Suprapubic skin (tissue), 3 donors: Measurements from ENCODE around the gene ZNF561.

Experiments
- POLR2AphosphoS5 ChIP-seq, 3 donors: sonication (generic); formaldehyde crosslinking; IDR thresholded peaks; one replicate each; pipeline ENCODE4 v1.6.1; 2017; ENCODE audit warnings: antibody characterized with exemption in 3 of 3
- TF ChIP-seq, protein P1 (sequence below), 2 donors: fragments of 200-600 bp in 1 of 2; fragments of 450-650 bp in 1 of 2; sonication (generic) in 1 of 2; IDR thresholded peaks; one replicate each; pipeline ENCODE4 v1.5.1; 2016 to 2019; ENCODE audit warnings: antibody characterized with exemption in 2 of 2, mild to moderate bottlenecking in 1 of 2, moderate library complexity in 1 of 2

DNA sequence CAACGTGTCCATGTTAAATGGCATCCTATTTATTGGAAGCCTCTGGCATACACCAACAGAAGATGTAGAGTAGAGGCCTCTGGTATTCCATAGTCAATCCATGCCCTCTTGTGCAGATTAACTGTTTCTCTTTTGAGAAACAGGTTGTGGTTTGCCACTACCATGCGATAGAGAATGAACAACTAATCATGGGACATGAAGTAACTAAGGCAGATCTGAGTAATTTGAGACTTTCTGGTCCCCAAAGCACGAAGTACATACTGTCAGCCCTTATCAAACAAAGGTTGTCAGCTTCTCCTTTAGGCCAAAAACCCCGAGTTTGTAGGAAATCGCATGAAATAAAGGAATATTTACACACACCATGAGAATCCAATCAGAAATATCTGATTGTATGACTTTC is 40.3 kb downstream of the ZNF561 start:
- TF ChIP-seq, protein P1, sequence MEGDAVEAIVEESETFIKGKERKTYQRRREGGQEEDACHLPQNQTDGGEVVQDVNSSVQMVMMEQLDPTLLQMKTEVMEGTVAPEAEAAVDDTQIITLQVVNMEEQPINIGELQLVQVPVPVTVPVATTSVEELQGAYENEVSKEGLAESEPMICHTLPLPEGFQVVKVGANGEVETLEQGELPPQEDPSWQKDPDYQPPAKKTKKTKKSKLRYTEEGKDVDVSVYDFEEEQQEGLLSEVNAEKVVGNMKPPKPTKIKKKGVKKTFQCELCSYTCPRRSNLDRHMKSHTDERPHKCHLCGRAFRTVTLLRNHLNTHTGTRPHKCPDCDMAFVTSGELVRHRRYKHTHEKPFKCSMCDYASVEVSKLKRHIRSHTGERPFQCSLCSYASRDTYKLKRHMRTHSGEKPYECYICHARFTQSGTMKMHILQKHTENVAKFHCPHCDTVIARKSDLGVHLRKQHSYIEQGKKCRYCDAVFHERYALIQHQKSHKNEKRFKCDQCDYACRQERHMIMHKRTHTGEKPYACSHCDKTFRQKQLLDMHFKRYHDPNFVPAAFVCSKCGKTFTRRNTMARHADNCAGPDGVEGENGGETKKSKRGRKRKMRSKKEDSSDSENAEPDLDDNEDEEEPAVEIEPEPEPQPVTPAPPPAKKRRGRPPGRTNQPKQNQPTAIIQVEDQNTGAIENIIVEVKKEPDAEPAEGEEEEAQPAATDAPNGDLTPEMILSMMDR (IDR thresholded peaks at IDR 0.05), result no peak
- TF ChIP-seq POLR2AphosphoS5 (IDR thresholded peaks at IDR 0.05), result no peak
